ENCODE results near the gene NDUFA3. TPM values are rescaled to one million over a fixed set of nuclear protein-coding genes. Genes with fewer than 3 reads are reported as not detected.

The NDUFA3 gene
- total and polyA plus RNA-seq, 10 of the 15 experiments (the other 5 are each of a cell fraction or from before 2014, with no cell fraction given): 40.0 to 335 (median 153) TPM

DNA sequence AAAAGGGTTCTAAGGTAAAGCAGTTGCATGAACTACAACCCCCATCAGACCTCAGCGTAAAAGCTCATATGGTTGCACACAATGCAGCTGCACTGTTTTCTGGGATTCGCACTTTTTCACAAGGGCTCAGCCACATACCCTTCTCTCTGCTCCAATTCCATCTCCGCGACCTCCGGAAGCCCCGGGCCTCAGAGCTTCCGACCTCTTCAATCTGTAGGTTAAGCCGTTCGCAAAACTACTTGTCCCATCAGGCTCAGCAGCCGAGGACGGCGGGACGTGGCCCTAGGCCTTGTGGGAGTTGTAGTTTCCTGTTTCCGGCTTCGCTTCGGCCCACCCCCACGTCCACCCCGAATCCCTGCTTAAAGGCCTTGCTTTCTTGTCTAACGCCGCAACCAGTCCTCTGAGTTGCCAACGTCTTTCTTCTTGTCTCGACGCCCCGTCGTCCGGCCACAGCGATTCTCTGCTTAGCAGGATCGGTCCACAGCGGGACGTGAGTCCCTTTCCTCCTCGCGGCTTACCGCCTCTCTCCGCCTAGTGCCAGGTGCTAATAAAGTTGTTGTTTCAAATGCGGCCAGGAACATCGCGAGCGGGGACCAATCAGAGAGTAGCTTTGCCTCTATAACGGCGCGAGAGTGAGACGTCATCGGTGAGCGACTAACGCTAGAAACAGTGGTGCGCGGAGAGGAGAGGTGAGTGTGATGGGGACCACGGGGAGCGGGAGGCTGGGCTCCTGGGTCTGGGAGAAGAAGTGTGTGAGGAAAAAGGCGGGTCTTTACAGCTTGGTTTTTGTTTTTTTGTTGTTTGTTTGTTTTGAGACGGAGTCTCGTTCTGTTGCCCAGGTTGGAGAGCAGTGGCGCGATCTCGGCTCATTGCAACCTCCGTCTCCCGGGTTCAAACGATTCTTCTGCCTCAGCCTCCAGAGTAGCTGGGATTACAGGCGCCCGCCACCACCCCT lies 12.7 kb downstream of the NDUFA3 start, which contains the start of the genes PRPF31 and TFPT (continued):
- TF ChIP-seq, protein P1, sequence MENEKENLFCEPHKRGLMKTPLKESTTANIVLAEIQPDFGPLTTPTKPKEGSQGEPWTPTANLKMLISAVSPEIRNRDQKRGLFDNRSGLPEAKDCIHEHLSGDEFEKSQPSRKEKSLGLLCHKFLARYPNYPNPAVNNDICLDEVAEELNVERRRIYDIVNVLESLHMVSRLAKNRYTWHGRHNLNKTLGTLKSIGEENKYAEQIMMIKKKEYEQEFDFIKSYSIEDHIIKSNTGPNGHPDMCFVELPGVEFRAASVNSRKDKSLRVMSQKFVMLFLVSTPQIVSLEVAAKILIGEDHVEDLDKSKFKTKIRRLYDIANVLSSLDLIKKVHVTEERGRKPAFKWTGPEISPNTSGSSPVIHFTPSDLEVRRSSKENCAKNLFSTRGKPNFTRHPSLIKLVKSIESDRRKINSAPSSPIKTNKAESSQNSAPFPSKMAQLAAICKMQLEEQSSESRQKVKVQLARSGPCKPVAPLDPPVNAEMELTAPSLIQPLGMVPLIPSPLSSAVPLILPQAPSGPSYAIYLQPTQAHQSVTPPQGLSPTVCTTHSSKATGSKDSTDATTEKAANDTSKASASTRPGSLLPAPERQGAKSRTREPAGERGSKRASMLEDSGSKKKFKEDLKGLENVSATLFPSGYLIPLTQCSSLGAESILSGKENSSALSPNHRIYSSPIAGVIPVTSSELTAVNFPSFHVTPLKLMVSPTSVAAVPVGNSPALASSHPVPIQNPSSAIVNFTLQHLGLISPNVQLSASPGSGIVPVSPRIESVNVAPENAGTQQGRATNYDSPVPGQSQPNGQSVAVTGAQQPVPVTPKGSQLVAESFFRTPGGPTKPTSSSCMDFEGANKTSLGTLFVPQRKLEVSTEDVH (IDR thresholded peaks at IDR 0.05; ENCODE audit: low read depth, partially characterized antibody): peak; percentile 84
- TF ChIP-seq HDGF (IDR thresholded peaks at IDR 0.05) (peak; percentile 81; the same call in 1 of the 2 replicates), RB1 (IDR thresholded peaks at IDR 0.05; ENCODE audit: borderline replicate concordance) (peak; percentile 96; the same call in 1 of the 2 replicates), ESRRA (IDR thresholded peaks at IDR 0.05; ENCODE audit: low read length) (0 out of 2 replicates have a peak, but pooled peaks have one; percentile 19), BRCA1 (IDR thresholded peaks at IDR 0.05; ENCODE audit: low read depth, low read length) (no peak), PML (IDR thresholded peaks at IDR 0.05; ENCODE audit: low read length) (peak; percentile 91), TCF12 (IDR thresholded peaks at IDR 0.05; ENCODE audit: low read depth, low read length) (0 out of 2 replicates have a peak, but pooled peaks have one; percentile 58), JUND (IDR thresholded peaks at IDR 0.05; ENCODE audit: low read depth, low read length) (0 out of 2 replicates have a peak, but pooled peaks have one; percentile 3), POLR2AphosphoS5 (IDR thresholded peaks at IDR 0.05; ENCODE audit: low read length) (peak; percentile 92), RCOR1 (conservative IDR thresholded peaks at IDR 0.05; ENCODE audit: low read depth, low read length) (no peak; the same call in 1 of the 2 replicates), NBN (IDR thresholded peaks at IDR 0.05) (peak; percentile 99)
- TF ChIP-seq, protein P2, sequence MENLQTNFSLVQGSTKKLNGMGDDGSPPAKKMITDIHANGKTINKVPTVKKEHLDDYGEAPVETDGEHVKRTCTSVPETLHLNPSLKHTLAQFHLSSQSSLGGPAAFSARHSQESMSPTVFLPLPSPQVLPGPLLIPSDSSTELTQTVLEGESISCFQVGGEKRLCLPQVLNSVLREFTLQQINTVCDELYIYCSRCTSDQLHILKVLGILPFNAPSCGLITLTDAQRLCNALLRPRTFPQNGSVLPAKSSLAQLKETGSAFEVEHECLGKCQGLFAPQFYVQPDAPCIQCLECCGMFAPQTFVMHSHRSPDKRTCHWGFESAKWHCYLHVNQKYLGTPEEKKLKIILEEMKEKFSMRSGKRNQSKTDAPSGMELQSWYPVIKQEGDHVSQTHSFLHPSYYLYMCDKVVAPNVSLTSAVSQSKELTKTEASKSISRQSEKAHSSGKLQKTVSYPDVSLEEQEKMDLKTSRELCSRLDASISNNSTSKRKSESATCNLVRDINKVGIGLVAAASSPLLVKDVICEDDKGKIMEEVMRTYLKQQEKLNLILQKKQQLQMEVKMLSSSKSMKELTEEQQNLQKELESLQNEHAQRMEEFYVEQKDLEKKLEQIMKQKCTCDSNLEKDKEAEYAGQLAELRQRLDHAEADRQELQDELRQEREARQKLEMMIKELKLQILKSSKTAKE (IDR thresholded peaks at IDR 0.05; ENCODE audit: low read depth, poor library complexity, severe bottlenecking): peak; percentile 60
- TF ChIP-seq, protein P3, sequence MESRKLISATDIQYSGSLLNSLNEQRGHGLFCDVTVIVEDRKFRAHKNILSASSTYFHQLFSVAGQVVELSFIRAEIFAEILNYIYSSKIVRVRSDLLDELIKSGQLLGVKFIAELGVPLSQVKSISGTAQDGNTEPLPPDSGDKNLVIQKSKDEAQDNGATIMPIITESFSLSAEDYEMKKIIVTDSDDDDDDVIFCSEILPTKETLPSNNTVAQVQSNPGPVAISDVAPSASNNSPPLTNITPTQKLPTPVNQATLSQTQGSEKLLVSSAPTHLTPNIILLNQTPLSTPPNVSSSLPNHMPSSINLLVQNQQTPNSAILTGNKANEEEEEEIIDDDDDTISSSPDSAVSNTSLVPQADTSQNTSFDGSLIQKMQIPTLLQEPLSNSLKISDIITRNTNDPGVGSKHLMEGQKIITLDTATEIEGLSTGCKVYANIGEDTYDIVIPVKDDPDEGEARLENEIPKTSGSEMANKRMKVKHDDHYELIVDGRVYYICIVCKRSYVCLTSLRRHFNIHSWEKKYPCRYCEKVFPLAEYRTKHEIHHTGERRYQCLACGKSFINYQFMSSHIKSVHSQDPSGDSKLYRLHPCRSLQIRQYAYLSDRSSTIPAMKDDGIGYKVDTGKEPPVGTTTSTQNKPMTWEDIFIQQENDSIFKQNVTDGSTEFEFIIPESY (IDR thresholded peaks at IDR 0.05): no peak
- TF ChIP-seq, protein P4, sequence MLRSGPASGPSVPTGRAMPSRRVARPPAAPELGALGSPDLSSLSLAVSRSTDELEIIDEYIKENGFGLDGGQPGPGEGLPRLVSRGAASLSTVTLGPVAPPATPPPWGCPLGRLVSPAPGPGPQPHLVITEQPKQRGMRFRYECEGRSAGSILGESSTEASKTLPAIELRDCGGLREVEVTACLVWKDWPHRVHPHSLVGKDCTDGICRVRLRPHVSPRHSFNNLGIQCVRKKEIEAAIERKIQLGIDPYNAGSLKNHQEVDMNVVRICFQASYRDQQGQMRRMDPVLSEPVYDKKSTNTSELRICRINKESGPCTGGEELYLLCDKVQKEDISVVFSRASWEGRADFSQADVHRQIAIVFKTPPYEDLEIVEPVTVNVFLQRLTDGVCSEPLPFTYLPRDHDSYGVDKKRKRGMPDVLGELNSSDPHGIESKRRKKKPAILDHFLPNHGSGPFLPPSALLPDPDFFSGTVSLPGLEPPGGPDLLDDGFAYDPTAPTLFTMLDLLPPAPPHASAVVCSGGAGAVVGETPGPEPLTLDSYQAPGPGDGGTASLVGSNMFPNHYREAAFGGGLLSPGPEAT (IDR thresholded peaks at IDR 0.05; ENCODE audit: low read depth): peak; percentile 99
- TF ChIP-seq, protein P5, sequence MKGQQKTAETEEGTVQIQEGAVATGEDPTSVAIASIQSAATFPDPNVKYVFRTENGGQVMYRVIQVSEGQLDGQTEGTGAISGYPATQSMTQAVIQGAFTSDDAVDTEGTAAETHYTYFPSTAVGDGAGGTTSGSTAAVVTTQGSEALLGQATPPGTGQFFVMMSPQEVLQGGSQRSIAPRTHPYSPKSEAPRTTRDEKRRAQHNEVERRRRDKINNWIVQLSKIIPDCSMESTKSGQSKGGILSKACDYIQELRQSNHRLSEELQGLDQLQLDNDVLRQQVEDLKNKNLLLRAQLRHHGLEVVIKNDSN (IDR thresholded peaks at IDR 0.05; ENCODE audit: borderline replicate concordance, extremely low read length, insufficient read depth, low read depth, low read length): no peak
